Muscle of back (tissue), 11 donors: ENCODE data around the gene PTPN23. TPM values are rescaled to one million over a fixed set of nuclear protein-coding genes. Genes with fewer than 3 reads are reported as not detected.
A peak's percentile ranks its signal among the peaks of the same experiment; 100 is the strongest.
"Not testable (repeated sequence)": the region's sequence is repeated elsewhere in the genome, so short reads cannot be mapped to it uniquely, and the experiment has no call there.

Source experiments
- DNase-seq, 3 donors: peaks; one replicate each; pipeline versions ENCODE4 v3.0.0 to v3.0.0-alpha.2; 2013
- polyA plus RNA-seq, 10 donors: library from polyadenylated mRNA; unstranded; fragments of 120-200 nt; gene quantifications; one replicate each; pipeline ENCODE4 v1.2.1, GENCODE V29; 2013; ENCODE audit not compliant: insufficient read length in 10 of 10

Gene PTPN23
- polyA plus RNA-seq, 10 donors, result 18.2 to 25.5 (median 21.3) TPM

DNA sequence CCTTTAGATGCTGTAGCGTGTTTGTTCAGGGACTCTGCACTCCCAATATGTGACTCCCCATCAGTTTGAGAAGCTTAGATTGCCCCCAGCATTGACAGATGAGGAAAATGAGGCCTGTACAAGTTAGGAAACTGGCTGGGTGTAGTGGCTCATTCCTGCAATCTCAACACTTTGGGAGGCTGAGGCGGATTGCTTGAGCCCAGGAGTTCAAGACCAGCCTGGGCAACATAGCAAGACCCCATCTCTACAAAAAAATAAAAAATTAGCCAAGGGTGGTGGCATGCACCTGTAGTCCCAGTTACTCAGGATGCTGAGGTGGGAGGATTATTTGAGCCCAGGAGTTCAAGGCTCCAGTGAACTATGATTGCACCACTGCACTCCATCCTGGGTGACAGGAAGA is 14.0 kb upstream of the PTPN23 start:
- DNase-seq, result no peak

DNA sequence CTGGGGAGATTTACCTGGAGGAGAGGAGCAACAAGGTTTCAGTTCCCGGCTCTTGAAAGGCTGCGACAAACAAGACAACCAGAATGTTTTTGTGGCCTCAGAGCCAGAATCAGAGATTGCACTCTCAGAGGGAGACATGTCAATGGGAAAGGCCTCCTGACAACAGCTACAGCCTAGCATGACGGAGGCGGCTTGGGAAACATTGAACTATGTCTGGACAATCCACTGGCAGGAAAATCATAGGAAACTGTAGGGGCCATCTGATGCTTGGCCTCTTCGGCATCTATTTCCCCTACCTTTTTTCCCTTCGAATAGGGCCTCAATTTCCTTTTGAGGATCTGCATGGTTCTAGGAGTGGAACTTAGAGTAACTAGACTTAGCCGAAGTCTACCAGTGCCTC is 13.2 kb upstream of the PTPN23 start:
- no peak for DNase-seq

DNA sequence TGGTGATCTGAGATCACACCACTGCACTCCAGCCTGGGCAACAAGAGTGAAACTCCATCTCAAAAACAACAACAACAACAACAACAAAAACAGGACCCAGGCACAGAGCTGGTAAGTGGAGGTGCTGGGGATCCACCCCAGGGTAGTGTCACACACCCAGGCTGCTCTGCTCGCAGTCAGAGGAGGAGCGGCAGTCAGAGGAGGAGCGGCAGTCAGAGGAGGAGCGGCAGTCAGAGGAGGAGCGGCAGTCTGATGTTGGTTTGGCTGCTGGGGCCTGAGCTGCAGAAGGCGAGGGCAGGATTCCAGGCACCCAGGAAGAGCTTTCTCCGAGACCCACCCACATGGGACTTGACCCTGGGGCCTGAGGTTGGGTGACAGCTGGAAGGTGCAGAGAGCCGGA is 10.8 kb upstream of the PTPN23 start:
- not testable (repeated sequence) for DNase-seq

DNA sequence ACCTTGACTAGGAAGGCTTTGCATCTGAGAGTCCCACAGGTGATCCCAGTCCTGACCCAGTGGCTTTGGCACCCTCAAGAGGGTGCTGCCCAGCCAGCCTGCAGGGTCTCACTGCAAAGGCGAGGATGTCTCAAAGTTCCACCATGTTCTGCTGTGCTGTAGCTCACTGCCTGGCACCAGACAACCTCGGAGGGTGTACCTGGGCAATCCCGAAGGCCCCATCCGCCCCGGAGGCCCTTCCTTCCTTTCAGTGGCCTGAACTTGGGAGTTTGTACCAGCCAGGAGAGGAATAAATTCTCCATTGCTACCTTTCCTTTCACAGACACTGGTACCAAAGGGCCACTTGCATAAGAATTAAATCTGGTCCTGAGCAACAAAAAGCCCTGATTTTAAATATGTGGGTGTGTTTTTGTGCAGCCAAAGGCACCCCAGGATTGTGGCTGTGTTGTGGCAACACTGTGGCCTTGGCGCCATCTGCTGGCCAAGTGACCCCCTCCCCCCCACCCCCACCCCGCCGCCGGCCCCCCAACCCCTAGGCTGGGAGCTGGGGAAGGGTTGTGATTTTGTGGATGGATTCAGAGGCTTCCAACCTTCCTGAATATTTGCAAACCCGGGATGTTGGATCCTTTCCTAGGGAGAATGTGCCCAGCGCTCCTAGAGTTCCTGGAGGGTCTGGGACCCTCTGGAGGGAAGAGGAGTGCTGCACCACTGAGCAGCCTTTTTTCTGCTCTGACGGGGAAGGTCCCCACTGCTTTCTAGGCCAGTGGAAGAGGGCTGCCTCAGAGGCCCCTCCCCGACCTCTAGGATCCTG is 9.7 kb upstream of the PTPN23 start:
- no peak for DNase-seq

DNA sequence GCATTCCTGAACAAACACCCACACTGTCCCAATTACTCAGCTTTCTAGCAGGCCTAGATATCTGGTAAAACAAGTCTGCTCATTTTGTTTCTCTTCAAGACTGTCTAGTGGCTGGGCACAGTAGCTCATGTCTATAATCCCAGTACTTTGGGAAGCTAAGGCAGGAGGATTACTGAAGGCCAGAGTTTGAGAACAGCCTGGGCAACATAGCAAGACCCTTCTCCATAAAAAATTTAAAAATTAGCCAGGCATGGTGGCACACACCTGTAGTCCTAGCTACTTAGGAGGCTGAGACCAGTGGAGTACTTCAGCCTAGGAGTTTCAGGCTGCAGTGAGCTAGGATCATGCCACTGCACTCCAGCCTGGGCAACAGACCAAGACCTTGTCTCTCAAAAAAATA is 6.2 kb upstream of the PTPN23 start:
- DNase-seq, result no peak

DNA sequence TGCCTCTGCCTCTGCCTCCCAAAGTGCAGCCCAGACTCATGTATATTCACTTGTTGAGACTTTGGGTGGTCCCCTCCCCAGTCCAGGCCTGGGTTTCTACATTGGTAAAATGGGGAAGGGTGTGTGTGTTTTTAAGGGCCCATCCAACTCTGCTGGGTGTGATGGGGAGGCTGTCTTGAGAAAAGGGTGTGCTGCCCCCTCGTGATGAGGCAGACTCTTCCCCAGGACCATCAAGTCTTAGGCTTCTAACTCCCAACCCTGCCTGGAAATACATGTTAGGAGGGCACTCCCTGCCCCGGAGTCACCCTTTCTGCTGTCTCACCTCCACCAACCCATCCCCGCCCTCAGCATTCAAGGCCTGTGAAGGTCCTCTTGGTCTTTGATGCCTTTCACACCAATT is 4.4 kb upstream of the PTPN23 start:
- DNase-seq, result no peak

DNA sequence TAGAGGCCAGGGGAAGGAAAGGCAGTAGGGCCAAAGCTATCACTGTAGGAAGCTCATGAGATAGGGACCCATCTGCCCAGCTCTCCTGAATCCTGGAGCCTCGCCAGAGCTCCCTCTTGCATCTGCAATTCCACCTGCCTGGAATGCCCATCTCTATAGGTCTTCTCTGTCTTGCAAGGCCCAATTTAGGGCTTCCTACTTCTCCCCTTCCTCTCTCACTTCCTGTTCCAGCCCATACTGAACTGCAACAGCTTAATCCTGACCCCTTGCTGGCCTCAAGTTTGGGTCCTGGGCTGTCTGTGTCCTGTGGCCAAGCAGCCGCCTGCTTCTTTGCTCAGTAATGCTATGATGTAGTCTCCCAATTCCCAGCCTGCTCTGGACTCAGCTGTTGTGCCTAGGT is 3.6 kb upstream of the PTPN23 start:
- DNase-seq, result no peak

DNA sequence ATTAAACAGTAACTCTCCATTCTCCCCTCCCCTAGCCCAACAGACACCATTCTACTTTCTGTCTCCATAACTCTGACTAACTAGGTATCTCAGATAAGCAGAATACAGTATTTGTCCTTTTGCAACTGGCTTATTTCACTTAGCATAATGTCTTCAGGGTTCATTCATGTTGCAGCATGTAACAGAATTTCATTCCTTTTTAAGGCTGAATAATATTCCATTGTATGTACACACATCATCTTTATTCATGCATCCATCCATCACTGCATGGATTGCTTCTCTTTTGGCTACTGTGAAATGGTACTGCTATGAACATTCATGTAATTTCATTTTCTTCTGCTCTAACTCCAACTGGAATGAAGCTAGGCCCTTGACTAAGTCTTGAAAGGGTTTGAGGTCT is 2.0 kb upstream of the PTPN23 start:
- no peak for DNase-seq

DNA sequence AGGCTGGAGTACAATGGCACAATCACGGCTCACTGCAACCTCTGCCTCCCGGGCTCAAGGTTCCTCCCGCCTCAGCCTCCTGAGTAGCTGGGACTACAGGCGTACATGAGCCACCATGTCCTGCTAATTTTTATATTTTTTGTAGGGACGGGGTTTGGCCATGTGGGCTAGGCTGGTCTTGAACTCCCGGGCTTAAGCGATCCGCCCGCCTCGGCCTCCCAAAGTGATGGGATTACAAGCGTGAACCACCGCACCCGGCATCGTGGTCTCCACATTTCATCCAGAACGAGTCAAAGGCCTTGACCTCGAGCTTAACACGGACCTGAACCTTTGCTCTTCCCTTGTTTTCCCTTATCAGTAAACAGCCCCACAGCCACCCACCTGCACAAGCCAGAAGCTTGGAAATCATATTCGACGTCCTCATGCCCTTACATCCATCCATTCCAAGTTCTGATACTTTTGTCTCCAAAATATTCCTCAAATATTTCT is 1.4 kb upstream of the PTPN23 start:
- no peak for DNase-seq

DNA sequence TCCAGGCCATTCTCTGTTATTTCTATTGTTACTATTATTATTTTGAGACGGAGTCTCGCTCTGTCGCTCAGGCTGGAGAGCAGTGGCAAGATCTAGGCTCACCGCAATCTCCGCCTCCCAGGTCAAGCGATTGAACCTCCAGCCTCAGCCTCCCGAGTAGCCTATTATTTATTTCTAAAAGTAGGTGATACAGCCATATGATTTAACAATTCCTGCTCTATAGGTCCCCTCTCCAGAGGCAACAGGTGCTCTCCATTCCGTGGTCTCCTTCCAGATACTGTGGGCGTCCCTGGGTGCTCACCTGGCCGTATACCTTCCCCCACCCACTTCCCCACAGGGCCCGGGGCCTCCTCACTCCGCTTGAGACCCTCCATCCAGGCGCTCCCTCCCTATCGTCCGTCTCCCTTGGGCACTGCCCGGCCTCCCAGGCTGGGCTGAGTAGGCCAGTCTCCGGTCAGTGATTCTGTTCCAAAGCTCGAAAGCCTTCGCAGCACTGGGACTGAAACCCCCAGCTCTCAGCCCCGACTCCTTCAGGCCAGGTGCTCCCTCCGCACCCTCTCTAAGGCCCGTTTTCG is 708 bp upstream of the PTPN23 start:
- no peak for DNase-seq

DNA sequence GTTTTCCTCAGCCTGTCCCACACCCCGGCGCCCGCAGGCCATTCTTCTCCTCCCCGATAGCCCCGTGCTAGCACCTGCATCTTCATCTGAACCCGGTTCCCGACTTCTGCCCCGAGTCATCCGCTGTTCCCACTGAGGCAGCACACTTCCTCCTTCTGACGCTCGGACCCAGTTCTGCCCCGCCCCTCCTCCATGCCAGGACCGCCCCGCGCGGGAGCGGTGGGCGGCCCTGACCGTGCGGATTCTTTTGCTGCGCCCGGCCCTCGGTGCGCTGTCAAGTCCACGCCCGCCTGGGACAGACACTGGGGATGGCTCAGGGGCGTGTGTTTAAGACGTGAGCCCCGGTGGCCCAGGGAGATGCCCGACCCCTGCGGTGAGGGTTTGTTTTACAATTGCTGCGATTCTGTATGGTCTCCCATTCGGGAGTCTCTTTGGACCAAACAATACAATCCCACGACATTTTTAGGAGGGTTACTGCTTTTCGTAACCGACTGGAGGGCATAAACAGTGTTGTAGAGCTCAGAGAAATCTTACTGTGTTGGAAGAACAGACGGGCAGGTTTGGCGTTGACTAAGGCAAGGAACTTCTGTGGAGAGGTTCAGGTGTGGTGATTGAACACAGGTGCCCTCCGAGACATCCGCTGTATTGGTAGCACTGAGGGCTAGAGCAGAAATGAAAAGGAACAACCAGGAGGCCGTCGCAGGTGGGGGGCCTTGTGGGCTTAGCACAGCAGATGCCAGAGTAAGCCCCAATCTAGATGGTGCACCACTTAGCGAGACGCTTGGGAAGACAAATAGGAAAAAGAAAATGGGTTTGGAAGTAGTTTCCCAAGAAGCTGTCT is 716 bp downstream of the PTPN23 start:
- peak; percentile 86 to 96 (median 91) for DNase-seq

DNA sequence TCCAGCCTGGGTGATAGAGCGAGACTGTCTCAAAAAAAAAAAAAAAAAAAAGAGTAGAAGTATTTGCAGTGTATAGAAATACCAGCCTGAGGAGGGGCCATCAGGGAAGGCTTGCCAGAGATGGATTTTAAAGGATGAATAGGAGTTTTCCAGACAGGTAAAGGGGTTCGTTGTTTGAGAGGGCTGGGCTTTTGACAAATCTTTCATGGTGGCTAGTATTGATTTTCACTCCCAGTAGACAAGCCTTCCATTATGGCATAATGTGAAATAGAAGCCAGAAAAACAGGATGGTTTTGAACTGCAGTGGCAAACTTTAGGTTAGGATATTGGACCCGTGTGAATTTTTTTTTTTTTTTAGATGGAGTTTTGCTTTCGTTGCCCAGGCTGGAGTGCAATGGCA is 3.6 kb downstream of the PTPN23 start:
- no peak for DNase-seq

DNA sequence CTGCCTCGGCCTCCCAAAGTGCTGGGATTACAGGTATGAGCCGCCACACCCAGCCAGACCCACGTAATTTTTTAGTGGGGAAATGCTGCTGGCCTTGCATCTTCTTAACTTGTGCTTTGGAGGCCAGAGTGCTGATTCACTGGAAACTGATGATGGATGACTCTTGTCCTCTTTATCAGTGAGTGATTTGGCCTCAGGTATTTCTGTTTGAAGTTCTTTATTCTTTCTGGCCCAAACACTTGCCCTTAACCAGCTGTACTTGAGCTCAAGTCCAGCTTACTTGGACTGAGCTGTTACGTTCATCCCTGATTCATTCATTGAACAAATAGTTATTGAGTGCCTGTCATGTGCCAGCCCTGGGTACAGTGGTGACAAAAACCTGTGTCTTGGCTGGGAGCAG is 4.2 kb downstream of the PTPN23 start:
- DNase-seq, result no peak

DNA sequence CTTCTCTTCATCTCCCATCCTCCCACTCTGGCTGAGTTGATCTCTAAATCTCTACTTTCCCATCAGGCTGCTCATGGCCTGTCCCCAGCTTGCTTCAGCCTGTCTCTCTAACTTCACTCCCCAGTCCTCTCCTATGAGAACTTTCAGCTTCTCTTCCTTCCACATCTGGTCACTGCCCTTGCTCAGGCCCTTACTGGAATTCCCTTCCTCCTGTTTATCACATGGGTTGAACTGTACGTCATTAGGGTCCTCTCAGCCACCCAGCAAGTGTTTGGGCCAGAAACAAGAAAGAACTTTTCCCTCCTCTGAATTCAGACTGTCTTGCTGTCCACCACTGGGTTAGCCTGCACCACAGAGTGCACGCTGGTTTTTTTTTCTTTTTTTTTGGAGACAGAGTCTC is 5.0 kb downstream of the PTPN23 start:
- DNase-seq, result no peak

DNA sequence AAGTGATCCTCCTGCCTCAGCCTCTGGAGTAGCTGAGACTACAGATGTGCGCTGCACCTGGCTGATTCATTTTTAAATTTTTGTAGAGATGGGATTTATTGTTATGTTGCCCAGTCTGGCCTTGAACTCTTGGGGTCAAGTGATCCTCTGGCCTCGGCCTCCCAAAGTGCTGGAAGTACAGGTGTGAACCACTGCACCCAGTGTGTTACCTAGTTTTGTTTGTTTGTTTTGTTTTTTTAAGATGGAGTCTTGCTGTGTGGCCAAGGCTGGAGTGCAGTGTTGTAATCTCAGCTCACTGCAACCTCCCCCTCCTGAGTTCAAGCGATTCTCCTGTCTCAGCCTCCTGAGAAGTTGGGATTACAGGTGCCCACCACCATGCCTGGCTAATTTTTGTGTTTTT is 12.1 kb downstream of the PTPN23 start:
- DNase-seq, result no peak

DNA sequence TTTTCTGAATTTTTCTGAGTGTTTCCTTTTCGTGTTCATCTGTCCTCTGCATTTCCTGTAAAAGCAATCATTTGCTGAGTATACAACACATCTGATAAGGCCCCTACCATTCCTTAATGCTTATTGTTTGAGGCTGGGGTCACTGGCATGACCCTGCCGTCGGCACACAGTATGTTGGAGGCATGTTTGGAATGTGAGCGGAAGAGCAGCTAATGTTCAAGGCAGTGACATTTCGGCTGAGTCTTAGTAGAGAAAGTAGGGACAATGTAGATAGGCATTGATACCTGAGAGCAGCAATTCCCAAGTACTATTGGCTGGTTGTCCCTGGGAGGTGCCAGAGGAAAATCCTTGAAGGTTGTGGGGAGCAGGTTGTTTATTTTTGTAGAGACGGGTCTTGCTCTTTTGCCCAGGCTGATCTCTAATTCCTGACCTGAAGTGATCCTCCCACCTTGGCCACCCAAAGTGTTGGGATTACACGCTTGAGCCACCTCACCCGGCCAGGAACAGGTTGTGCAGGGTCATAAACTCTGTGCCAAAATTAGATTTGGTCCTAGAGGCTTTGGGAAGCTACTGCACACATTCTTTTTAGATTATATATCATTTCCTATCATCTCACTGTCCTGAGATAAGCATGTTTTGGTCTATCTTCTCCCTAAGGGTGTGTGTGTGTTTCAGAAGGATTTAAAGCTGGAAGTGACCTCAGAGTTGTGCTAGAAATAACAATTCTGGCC is 13.5 kb downstream of the PTPN23 start:
- DNase-seq, result no peak

DNA sequence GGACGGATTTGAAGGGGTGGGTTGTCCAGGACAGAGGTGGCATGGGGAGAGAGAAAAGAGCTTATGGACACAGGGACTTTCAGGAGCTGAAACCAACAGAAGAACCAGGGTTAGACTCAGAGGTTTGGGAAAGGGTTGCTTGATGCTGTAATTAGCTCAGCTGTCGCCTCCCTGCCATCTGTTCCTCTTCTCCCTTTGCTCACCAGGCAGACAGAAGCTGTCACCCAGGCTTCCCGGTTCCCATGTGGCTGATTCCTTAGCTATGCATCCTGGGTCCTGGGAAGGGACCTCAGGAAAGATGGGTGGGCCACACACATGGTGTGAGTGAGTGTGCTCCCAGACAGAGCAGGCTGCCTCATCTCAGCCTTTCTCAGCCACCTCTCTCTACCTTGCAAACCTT is 14.1 kb downstream of the PTPN23 start:
- peak in 1 of 3 donors; percentile 28 for DNase-seq

DNA sequence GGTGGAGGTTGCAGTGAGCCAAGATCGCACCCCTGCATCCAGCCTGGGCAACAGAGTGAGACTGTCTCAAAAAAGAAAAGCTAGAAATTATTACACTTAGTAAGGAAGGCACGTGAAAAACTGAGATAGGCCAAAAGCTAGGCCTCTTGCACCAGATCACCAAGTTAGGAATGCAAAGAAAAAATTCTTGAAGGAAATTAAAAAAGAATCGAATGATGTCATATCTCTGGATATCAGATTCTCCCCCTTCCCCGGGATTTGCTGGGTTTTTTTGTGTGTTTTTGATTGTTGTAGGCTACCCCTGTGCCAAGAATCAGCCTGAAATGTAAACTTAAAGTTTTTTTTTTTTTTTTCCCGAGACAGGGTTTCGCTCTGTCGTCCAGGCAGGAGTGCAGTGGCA is 17.4 kb downstream of the PTPN23 start:
- no peak for DNase-seq

DNA sequence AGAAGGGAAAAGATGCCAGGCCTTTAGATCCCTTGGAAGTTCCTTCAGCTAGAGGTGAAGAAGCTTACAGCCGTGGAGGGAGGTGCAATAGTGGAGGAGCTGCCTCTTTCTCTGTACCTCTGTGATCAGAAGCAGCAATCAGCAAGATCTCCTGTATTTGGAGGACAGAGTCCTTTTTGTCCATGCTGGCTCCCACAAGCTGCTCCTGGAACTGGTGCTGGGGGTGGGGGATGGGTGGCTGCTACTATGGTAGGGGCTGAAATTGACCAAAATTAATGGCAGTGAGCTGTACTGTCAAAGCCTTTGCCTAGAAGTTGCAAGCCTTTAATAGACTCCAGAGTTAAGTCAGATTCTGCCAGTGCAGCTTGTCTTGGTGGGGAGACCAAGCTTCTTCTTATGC is 18.2 kb downstream of the PTPN23 start:
- no peak for DNase-seq

DNA sequence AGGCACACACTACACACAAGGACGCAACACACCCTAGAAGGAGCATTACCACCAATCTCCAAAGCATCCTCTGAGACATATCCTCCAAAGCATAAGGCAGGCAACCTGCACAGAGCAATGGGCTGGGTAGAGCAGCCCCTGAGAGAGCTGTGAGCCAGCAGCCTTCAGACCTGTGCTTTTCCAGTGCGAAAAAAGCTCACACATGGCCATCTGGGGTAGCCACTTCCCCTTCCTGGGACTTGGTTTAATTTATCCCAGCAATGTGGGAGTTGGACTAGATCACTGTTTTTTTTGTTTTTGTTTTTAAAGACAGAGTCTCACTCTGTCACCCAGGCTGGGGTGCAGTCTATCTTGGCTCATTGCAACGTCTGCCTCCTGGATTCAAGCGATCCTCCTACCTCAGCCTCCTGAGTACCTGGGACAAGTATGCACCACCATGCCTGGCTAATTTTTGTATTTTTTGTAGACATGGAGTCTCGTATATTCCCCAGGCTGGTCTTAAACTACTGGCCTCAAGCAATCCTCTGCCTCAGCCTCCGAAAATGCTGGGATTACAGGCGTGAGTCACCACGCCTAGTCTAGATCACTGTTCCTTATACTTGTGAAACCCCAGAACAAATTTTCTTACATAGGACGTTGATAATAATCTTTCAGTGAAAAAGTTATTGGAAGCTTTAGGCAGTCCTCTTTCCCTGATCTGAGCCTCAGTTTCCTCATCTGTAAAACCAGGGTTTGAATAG is 18.9 kb downstream of the PTPN23 start:
- no peak for DNase-seq

DNA sequence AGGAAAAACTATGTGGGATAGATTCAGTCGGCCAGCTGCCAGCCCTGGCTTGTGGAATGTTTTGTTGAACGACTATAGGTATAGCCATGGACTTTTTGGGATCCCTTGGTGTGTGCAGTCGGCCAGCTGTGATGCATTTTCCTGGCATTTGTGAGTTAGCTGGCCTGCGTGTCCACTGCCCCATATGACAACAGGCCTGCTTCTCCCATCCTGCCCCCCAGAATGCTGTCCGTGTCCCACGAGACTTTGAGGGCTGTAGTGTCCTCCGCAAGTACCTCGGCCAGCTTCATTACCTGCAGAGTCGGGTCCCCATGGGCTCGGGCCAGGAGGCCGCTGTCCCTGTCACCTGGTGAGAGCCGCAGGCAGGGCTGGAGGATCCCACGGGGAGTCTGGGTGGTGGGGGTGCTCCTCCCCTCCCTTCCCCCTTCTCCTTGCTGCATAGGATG is 23.6 kb downstream of the PTPN23 start:
- no peak for DNase-seq
